Endodermal cell (in vitro differentiated cells): ENCODE data around the gene NCKAP5. TPM values are rescaled to one million over a fixed set of nuclear protein-coding genes. Genes with fewer than 3 reads are reported as not detected.

Source experiments
- DNase-seq: peaks from one replicate; pipeline ENCODE4 v3.0.0-alpha.2; 2017
- H3K27ac ChIP-seq: 2 replicates; pipeline ENCODE4 v1.5.1; 2013; ENCODE audit warnings: mild to moderate bottlenecking, low read depth, low read length, moderate library complexity
- H3K27me3 ChIP-seq: 2 replicates; pipeline ENCODE4 v1.6.1; 2013; ENCODE audit warnings: mild to moderate bottlenecking, low read length, moderate library complexity; ENCODE audit not compliant: insufficient read depth, control insufficient read depth, poor library complexity, severe bottlenecking
- H3K36me3 ChIP-seq: 2 replicates; pipeline ENCODE4 v1.7.0; 2013; ENCODE audit warnings: mild to moderate bottlenecking, low read length, moderate library complexity; ENCODE audit not compliant: control insufficient read depth, insufficient read depth
- H3K4me1 ChIP-seq: one replicate; pipeline ENCODE4 v1.7.0; 2013; ENCODE audit warnings: low read length; ENCODE audit not compliant: control insufficient read depth, insufficient read depth
- H3K4me3 ChIP-seq: 2 replicates; pipeline ENCODE4 v1.5.1; 2013; ENCODE audit warnings: mild to moderate bottlenecking, low read length, moderate library complexity
- H3K9ac ChIP-seq: 2 replicates; pipeline ENCODE4 v1.6.1; 2013; ENCODE audit warnings: mild to moderate bottlenecking, low read length, moderate library complexity; ENCODE audit not compliant: poor library complexity, severe bottlenecking; ENCODE audit errors: extremely low read depth
- H3K9me3 ChIP-seq: 2 replicates; pipeline ENCODE4 v1.6.1; 2013; ENCODE audit warnings: mild to moderate bottlenecking, low read length, moderate library complexity; ENCODE audit not compliant: control insufficient read depth
- H3K27ac Mint-ChIP-seq: 2 replicates; pipeline ENCODE4 v1.8.0; 2020; ENCODE audit warnings: mixed read lengths
- H3K27me3 Mint-ChIP-seq: 2 replicates; pipeline ENCODE4 v1.8.0; 2021; ENCODE audit warnings: mild to moderate bottlenecking, mixed read lengths; ENCODE audit not compliant: insufficient read depth
- H3K36me3 Mint-ChIP-seq: 2 replicates; pipeline ENCODE4 v1.8.0; 2020; ENCODE audit warnings: low read depth, mixed read lengths
- H3K4me1 Mint-ChIP-seq: 2 replicates; pipeline ENCODE4 v1.8.0; 2020; ENCODE audit warnings: mixed read lengths
- H3K4me3 Mint-ChIP-seq: 2 replicates; pipeline ENCODE4 v1.8.0; 2020; ENCODE audit warnings: mild to moderate bottlenecking, moderate library complexity, mixed read lengths
- H3K9me3 Mint-ChIP-seq: 2 replicates; pipeline ENCODE4 v1.8.0; 2020; ENCODE audit warnings: mild to moderate bottlenecking, mixed read lengths
- WGBS, 2 experiments: methylation state at CpG; one replicate each; pipeline versions ENCODE4 v1.1.5 to v1.1.7; 2013; ENCODE audit warnings: missing lambda C conversion rate in 2 of 2, mixed read lengths in 1 of 2; ENCODE audit not compliant: insufficient coverage in 1 of 2, insufficient read length in 1 of 2; 5-methylcytosine and 5-hydroxymethylcytosine counted together
- total RNA-seq, 2 donors: library from RNA; stranded (reverse); fragmentation: NEBNext Ultra II Directional in 1 of 2; extraction: Animal tissue kit (Norgen Biotek cat#: 25700) in 1 of 2; gene quantifications; 2 replicates in 1 of 2; 3 replicates in 1 of 2; pipeline ENCODE4 v1.2.1, GENCODE V29; 2021
- TF ChIP-seq, protein P1 (sequence below): fragments of 200-600 bp; sonication (generic); conservative IDR thresholded peaks from 2 replicates; pipeline ENCODE4 v1.5.0; 2021; ENCODE audit warnings: antibody characterized with exemption, mild to moderate bottlenecking

NCKAP5 gene
- total RNA-seq, 2 donors from 2014 or later = 0.58 to 0.92 TPM

DNA sequence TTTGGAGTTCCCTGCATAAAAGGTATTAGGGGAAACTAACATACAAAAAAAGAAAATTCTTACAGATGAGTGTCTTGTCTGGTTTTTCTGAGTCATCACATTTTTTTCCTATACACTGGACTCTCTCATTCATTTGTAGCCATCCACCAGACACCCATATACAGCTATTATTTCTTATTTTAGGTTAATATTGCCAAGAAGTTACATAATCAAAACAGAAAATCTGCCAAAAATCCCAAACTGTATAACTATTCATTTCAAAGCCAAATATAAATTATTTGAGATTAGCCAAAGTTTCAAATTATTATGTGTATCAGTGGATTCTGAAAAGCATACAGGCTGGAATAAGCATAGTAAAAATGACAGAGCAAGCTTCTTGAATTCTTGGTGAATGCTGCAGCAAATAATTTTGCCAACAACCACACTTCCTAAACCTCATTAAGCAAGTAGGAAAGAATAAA lies 191.2 kb downstream of the NCKAP5 start:
- no peak for DNase-seq
- Mint-ChIP-seq H3K4me3 (no peak overlapping the region), H3K27me3 (no peaks in the 10 kb centered on the region), H3K27ac (no peak overlapping the region), H3K4me1 (peaks cover 15% of the 10 kb centered on the region), H3K9me3 (peaks cover 2% of the 10 kb centered on the region), H3K36me3 (no peaks in the 10 kb centered on the region)
- Histone ChIP-seq H3K4me3 (no peak overlapping the region), H3K27ac (no peak overlapping the region), H3K9ac (no peak overlapping the region), H3K4me1 (peaks cover 11% of the 10 kb centered on the region), H3K36me3 (no peaks in the 10 kb centered on the region), H3K9me3 (peaks cover 5% of the 10 kb centered on the region), H3K27me3 (no peaks in the 10 kb centered on the region)
- TF ChIP-seq, protein P1, sequence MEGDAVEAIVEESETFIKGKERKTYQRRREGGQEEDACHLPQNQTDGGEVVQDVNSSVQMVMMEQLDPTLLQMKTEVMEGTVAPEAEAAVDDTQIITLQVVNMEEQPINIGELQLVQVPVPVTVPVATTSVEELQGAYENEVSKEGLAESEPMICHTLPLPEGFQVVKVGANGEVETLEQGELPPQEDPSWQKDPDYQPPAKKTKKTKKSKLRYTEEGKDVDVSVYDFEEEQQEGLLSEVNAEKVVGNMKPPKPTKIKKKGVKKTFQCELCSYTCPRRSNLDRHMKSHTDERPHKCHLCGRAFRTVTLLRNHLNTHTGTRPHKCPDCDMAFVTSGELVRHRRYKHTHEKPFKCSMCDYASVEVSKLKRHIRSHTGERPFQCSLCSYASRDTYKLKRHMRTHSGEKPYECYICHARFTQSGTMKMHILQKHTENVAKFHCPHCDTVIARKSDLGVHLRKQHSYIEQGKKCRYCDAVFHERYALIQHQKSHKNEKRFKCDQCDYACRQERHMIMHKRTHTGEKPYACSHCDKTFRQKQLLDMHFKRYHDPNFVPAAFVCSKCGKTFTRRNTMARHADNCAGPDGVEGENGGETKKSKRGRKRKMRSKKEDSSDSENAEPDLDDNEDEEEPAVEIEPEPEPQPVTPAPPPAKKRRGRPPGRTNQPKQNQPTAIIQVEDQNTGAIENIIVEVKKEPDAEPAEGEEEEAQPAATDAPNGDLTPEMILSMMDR = no peak

DNA sequence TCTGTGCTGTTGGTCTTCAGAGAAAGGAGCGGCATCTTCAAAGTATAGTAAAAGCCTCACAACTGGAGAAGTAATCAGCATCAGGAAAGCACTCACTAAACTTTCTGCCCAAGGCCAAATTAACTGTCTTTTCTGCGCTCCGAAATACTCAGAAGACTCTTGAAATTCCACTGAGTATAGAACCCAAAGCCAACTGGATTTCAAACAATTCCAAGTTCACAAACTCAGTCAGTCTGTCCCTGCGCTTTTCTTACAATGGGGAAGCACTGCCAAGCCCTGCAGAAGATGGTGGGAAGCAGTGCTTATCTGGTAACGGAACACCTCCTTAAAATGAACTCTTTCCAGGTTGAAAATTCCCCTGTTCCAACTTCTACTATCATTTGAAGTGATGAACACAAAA lies 193.5 kb downstream of the NCKAP5 start:
- Mint-ChIP-seq H3K27ac (no peak overlapping the region), H3K9me3 (peaks cover 2% of the 10 kb centered on the region), H3K36me3 (no peaks in the 10 kb centered on the region), H3K27me3 (no peaks in the 10 kb centered on the region), H3K4me1 (peaks cover 18% of the 10 kb centered on the region), H3K4me3 (no peak overlapping the region)
- H3K4me3 ChIP-seq = no peak overlapping the region
- H3K4me1 ChIP-seq = peaks cover 11% of the 10 kb centered on the region
- DNase-seq = no peak
- H3K9ac ChIP-seq = no peak overlapping the region
- H3K9me3 ChIP-seq = peaks cover 5% of the 10 kb centered on the region
- no peak overlapping the region for H3K27ac ChIP-seq
- H3K36me3 ChIP-seq = no peaks in the 10 kb centered on the region
- 92 to 94% methylated on average over 4 to 5 of the region's 5 CpGs for WGBS, 2 experiments
- H3K27me3 ChIP-seq = no peaks in the 10 kb centered on the region
- TF ChIP-seq, protein P1 = no peak

DNA sequence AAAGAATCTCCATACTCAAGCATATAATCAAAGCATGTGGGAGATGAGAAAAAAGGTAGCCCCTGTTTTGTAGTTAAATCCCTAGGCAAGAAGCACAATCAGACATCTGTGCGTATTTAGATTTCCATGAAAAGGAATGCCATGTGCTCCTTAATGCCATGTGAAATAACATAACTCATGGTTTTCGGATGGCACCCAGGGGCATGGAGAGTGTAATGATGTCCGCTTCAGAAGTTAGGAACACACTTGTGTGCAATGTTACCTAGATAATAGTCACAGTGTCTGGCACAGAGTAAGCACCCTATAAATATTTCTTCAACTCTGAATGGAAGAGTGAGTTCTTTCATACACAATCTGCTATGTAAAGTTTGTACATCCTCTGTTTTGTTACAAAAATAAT lies 197.0 kb downstream of the NCKAP5 start:
- Mint-ChIP-seq H3K36me3 (no peaks in the 10 kb centered on the region), H3K4me3 (no peak overlapping the region), H3K27me3 (no peaks in the 10 kb centered on the region), H3K4me1 (peaks cover 16% of the 10 kb centered on the region), H3K9me3 (peaks cover under 1% of the 10 kb centered on the region), H3K27ac (no peak overlapping the region)
- H3K27me3 ChIP-seq = no peaks in the 10 kb centered on the region
- H3K9me3 ChIP-seq = peaks cover 5% of the 10 kb centered on the region
- H3K9ac ChIP-seq = no peak overlapping the region
- DNase-seq = no peak
- 67 to 98% methylated on average over 1 to 3 of the region's 3 CpGs for WGBS, 2 experiments
- H3K27ac ChIP-seq = no peak overlapping the region
- no peaks in the 10 kb centered on the region for H3K36me3 ChIP-seq
- no peaks in the 10 kb centered on the region for H3K4me1 ChIP-seq
- no peak overlapping the region for H3K4me3 ChIP-seq
- TF ChIP-seq, protein P1 = no peak
